SU-DHL-6 (cell line): ENCODE measurements around the gene MEF2A.

ENCODE experiments used
- CTCF ChIP-seq: fragments of 200-600 bp; sonication (generic); IDR thresholded peaks from one replicate; pipeline ENCODE4 v1.5.1; 2017; ENCODE audit warnings: antibody characterized with exemption, mild to moderate bottlenecking, low read length, moderate library complexity; ENCODE audit not compliant: insufficient read depth, poor library complexity, severe bottlenecking
- EZH2phosphoT487 ChIP-seq: fragments of 200-600 bp; sonication (generic), shearing (Covaris generic); conservative IDR thresholded peaks from 2 replicates; pipeline ENCODE4 v1.6.1; 2018; ENCODE audit warnings: mild to moderate bottlenecking, antibody characterized with exemption, low read length, moderate library complexity, mixed read lengths

- TF ChIP-seq CTCF (no peak), EZH2phosphoT487 (no peak)
Measured at GRCh38 chr15:99708563-99708962, 142.8 kb downstream of the MEF2A start.
